ENCODE measurements around the gene ATP10A. TPM values are rescaled to one million over a fixed set of nuclear protein-coding genes. Genes with fewer than 3 reads are reported as not detected.

Gene ATP10A
- polyA plus RNA-seq, 1 donor from 2014 or later, result not detected

DNA sequence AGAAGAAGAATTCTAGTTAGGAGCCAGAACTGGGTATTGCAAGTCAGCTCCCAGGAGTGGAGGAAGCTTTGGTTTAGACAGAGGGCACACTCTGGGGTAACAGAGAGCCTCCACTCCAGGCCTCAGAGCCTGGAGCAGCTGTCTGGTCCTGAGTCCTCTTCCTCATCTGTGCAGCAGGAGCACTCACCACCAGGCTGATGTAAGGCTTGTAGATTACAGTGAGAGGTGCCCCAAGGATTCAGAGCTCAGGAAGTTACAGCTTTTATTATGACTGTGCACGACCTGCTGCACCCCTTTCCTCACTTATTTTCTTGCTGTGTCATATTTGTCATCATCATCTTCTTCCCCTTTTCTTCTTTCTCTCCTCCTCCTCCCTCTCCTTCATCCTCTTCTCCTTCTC, 210.4 kb downstream of the ATP10A start:
- Histone ChIP-seq H4K20me1 (ENCODE audit: insufficient read depth) (no peaks in the 10 kb centered on the region), H3K9me2 (ENCODE audit: insufficient read depth, low read length) (no peaks in the 10 kb centered on the region), H3K79me2 (replicated peaks; ENCODE audit: insufficient read depth, low read length) (no peaks in the 10 kb centered on the region), H3K4me2 (ENCODE audit: low read length) (no peak overlapping the region), H3K27me3 (ENCODE audit: insufficient read depth, low read depth, low read length) (no peaks in the 10 kb centered on the region), H3K4me3 (ENCODE audit: low read length) (no peak overlapping the region), H3K36me3 (ENCODE audit: insufficient read depth, low read length) (no peaks in the 10 kb centered on the region), H2AFZ (ENCODE audit: low read depth, low read length) (no peak overlapping the region), H3F3A (ENCODE audit: insufficient read depth, low read length, poor library complexity, severe bottlenecking) (no peaks in the 10 kb centered on the region), H3K27ac (ENCODE audit: low read length) (no peak overlapping the region), H3K9ac (ENCODE audit: low read length) (no peak overlapping the region), H3K9me3 (ENCODE audit: low read length) (no peaks in the 10 kb centered on the region)
- TF ChIP-seq, protein P1, sequence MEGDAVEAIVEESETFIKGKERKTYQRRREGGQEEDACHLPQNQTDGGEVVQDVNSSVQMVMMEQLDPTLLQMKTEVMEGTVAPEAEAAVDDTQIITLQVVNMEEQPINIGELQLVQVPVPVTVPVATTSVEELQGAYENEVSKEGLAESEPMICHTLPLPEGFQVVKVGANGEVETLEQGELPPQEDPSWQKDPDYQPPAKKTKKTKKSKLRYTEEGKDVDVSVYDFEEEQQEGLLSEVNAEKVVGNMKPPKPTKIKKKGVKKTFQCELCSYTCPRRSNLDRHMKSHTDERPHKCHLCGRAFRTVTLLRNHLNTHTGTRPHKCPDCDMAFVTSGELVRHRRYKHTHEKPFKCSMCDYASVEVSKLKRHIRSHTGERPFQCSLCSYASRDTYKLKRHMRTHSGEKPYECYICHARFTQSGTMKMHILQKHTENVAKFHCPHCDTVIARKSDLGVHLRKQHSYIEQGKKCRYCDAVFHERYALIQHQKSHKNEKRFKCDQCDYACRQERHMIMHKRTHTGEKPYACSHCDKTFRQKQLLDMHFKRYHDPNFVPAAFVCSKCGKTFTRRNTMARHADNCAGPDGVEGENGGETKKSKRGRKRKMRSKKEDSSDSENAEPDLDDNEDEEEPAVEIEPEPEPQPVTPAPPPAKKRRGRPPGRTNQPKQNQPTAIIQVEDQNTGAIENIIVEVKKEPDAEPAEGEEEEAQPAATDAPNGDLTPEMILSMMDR (IDR thresholded peaks at IDR 0.05; ENCODE audit: poor library complexity, severe bottlenecking), result no peak
- TF ChIP-seq, protein P2, sequence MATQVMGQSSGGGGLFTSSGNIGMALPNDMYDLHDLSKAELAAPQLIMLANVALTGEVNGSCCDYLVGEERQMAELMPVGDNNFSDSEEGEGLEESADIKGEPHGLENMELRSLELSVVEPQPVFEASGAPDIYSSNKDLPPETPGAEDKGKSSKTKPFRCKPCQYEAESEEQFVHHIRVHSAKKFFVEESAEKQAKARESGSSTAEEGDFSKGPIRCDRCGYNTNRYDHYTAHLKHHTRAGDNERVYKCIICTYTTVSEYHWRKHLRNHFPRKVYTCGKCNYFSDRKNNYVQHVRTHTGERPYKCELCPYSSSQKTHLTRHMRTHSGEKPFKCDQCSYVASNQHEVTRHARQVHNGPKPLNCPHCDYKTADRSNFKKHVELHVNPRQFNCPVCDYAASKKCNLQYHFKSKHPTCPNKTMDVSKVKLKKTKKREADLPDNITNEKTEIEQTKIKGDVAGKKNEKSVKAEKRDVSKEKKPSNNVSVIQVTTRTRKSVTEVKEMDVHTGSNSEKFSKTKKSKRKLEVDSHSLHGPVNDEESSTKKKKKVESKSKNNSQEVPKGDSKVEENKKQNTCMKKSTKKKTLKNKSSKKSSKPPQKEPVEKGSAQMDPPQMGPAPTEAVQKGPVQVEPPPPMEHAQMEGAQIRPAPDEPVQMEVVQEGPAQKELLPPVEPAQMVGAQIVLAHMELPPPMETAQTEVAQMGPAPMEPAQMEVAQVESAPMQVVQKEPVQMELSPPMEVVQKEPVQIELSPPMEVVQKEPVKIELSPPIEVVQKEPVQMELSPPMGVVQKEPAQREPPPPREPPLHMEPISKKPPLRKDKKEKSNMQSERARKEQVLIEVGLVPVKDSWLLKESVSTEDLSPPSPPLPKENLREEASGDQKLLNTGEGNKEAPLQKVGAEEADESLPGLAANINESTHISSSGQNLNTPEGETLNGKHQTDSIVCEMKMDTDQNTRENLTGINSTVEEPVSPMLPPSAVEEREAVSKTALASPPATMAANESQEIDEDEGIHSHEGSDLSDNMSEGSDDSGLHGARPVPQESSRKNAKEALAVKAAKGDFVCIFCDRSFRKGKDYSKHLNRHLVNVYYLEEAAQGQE (IDR thresholded peaks at IDR 0.05; ENCODE audit: borderline replicate concordance), result no peak
- TF ChIP-seq EP300 (conservative IDR thresholded peaks at IDR 0.05; ENCODE audit: poor library complexity, severe bottlenecking), result no peak
- no peak for TF ChIP-seq RAD21 (conservative IDR thresholded peaks at IDR 0.05)
- TF ChIP-seq TAF1 (IDR thresholded peaks at IDR 0.05; ENCODE audit: low read depth), result no peak

DNA sequence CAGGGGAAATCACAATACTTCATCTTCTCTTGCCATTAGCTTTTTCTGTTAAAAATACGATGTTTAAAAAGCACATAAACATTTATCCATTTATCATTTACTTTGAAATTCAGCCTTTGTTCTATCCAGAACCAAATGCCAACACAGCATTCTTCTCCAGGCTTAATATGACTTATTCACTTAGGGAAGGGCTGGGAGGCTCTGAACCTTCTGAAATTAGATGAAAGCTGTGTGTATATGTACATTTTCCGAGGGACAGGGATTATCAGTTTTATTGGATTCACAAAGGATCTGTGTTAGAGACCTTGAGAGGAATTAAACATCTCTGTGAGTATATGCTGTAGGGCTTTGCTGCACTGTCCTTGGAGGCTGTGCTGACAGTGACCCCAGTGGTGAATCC, 213.7 kb downstream of the ATP10A start:
- TF ChIP-seq EZH2 (IDR thresholded peaks at IDR 0.05; ENCODE audit: borderline replicate concordance, insufficient read depth, low read length, poor library complexity, severe bottlenecking) (no peak), POLR2AphosphoS5 (IDR thresholded peaks at IDR 0.05) (no peak), SMC3 (conservative IDR thresholded peaks at IDR 0.05; ENCODE audit: poor library complexity) (no peak), TAF1 (IDR thresholded peaks at IDR 0.05; ENCODE audit: low read depth) (no peak), MXI1 (conservative IDR thresholded peaks at IDR 0.05; ENCODE audit: poor library complexity, severe bottlenecking) (no peak), RAD21 (conservative IDR thresholded peaks at IDR 0.05) (no peak), EP300 (conservative IDR thresholded peaks at IDR 0.05; ENCODE audit: poor library complexity, severe bottlenecking) (no peak)
- TF ChIP-seq, protein P1 (IDR thresholded peaks at IDR 0.05; ENCODE audit: poor library complexity, severe bottlenecking), result no peak
- TF ChIP-seq, protein P2 (IDR thresholded peaks at IDR 0.05; ENCODE audit: borderline replicate concordance), result no peak
- Histone ChIP-seq H3K36me3 (ENCODE audit: insufficient read depth, low read length) (no peaks in the 10 kb centered on the region), H3F3A (ENCODE audit: insufficient read depth, low read length, poor library complexity, severe bottlenecking) (no peaks in the 10 kb centered on the region), H3K27me3 (ENCODE audit: insufficient read depth, low read depth, low read length) (no peaks in the 10 kb centered on the region), H3K27ac (ENCODE audit: low read length) (no peak overlapping the region), H3K4me3 (ENCODE audit: low read length) (no peak overlapping the region), H3K9me2 (ENCODE audit: insufficient read depth, low read length) (no peaks in the 10 kb centered on the region), H2AFZ (ENCODE audit: low read depth, low read length) (no peak overlapping the region), H3K9me3 (ENCODE audit: low read length) (no peaks in the 10 kb centered on the region), H3K79me2 (replicated peaks; ENCODE audit: insufficient read depth, low read length) (no peaks in the 10 kb centered on the region), H4K20me1 (ENCODE audit: insufficient read depth) (no peaks in the 10 kb centered on the region), H3K9ac (ENCODE audit: low read length) (no peak overlapping the region), H3K4me2 (ENCODE audit: low read length) (no peak overlapping the region)

All from neural cell (in vitro differentiated cells).